Endodermal cell (in vitro differentiated cells): ENCODE measurements around the gene CDK5R1. TPM values are rescaled to one million over a fixed set of nuclear protein-coding genes. Genes with fewer than 3 reads are reported as not detected.

Experiments
- DNase-seq: peaks from one replicate; pipeline ENCODE4 v3.0.0-alpha.2; 2017
- H3K27ac ChIP-seq: 2 replicates; pipeline ENCODE4 v1.5.1; 2013; ENCODE audit warnings: mild to moderate bottlenecking, low read depth, low read length, moderate library complexity
- H3K27me3 ChIP-seq: 2 replicates; pipeline ENCODE4 v1.6.1; 2013; ENCODE audit warnings: mild to moderate bottlenecking, low read length, moderate library complexity; ENCODE audit not compliant: insufficient read depth, control insufficient read depth, poor library complexity, severe bottlenecking
- H3K36me3 ChIP-seq: 2 replicates; pipeline ENCODE4 v1.7.0; 2013; ENCODE audit warnings: mild to moderate bottlenecking, low read length, moderate library complexity; ENCODE audit not compliant: control insufficient read depth, insufficient read depth
- H3K4me1 ChIP-seq: one replicate; pipeline ENCODE4 v1.7.0; 2013; ENCODE audit warnings: low read length; ENCODE audit not compliant: control insufficient read depth, insufficient read depth
- H3K4me3 ChIP-seq: 2 replicates; pipeline ENCODE4 v1.5.1; 2013; ENCODE audit warnings: mild to moderate bottlenecking, low read length, moderate library complexity
- H3K9ac ChIP-seq: 2 replicates; pipeline ENCODE4 v1.6.1; 2013; ENCODE audit warnings: mild to moderate bottlenecking, low read length, moderate library complexity; ENCODE audit not compliant: poor library complexity, severe bottlenecking; ENCODE audit errors: extremely low read depth
- H3K9me3 ChIP-seq: 2 replicates; pipeline ENCODE4 v1.6.1; 2013; ENCODE audit warnings: mild to moderate bottlenecking, low read length, moderate library complexity; ENCODE audit not compliant: control insufficient read depth
- H3K27ac Mint-ChIP-seq: 2 replicates; pipeline ENCODE4 v1.8.0; 2020; ENCODE audit warnings: mixed read lengths
- H3K27me3 Mint-ChIP-seq: 2 replicates; pipeline ENCODE4 v1.8.0; 2021; ENCODE audit warnings: mild to moderate bottlenecking, mixed read lengths; ENCODE audit not compliant: insufficient read depth
- H3K36me3 Mint-ChIP-seq: 2 replicates; pipeline ENCODE4 v1.8.0; 2020; ENCODE audit warnings: low read depth, mixed read lengths
- H3K4me1 Mint-ChIP-seq: 2 replicates; pipeline ENCODE4 v1.8.0; 2020; ENCODE audit warnings: mixed read lengths
- H3K4me3 Mint-ChIP-seq: 2 replicates; pipeline ENCODE4 v1.8.0; 2020; ENCODE audit warnings: mild to moderate bottlenecking, moderate library complexity, mixed read lengths
- H3K9me3 Mint-ChIP-seq: 2 replicates; pipeline ENCODE4 v1.8.0; 2020; ENCODE audit warnings: mild to moderate bottlenecking, mixed read lengths
- WGBS, 2 experiments: methylation state at CpG; one replicate each; pipeline versions ENCODE4 v1.1.5 to v1.1.7; 2013; ENCODE audit warnings: missing lambda C conversion rate in 2 of 2, mixed read lengths in 1 of 2; ENCODE audit not compliant: insufficient coverage in 1 of 2, insufficient read length in 1 of 2; 5-methylcytosine and 5-hydroxymethylcytosine counted together
- total RNA-seq, 2 donors: library from RNA; stranded (reverse); fragmentation: NEBNext Ultra II Directional in 1 of 2; extraction: Animal tissue kit (Norgen Biotek cat#: 25700) in 1 of 2; gene quantifications; 2 replicates in 1 of 2; 3 replicates in 1 of 2; pipeline ENCODE4 v1.2.1, GENCODE V29; 2021
- TF ChIP-seq, protein P1 (sequence below): fragments of 200-600 bp; sonication (generic); conservative IDR thresholded peaks from 2 replicates; pipeline ENCODE4 v1.5.0; 2021; ENCODE audit warnings: antibody characterized with exemption, mild to moderate bottlenecking

CDK5R1 gene
- total RNA-seq, 2 donors from 2014 or later = 9.8 to 10.3 TPM

DNA sequence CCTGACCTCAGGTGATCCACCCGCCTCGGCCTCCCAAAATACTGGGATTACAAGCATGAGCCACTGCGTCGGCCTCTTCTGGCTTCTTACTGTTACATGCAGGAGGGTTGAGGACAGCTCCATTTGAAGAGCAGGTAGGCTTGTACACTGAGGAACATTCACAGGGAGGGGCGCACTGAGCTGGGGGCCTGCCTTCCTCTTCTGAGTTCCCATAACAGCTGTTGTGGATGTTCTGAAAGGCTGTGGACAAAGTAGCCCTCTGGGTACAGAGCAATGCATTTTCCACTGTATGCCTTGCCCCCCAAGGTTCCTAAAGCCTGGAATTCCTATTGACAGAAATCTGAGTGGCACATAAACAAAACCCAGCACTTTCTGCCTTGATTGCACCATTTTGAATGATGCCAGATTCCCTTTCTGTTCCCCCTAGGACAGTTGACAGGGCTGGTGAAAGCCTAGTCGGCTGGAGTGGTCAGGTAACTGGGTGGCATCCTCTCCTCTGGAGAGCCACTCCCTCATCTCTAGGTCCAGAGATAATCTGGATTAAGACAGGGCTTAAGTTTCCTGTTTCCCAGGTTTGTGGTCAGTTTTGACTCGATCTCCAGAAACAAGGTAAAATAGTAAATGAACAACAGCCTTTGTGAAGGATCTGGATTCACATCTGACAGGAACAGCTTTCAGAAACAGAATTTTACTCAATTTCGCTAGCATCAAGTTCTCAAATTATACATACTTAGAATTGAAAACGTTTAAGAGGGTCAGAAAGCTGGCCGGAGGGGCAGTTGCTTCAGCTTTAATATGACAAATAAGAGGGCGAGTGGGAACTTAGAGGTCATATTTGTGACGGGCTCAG lies 1.3 kb upstream of the CDK5R1 start:
- DNase-seq = no peak
- Mint-ChIP-seq H3K4me1 (peaks cover 51% of the 10 kb centered on the region), H3K9me3 (no peaks in the 10 kb centered on the region), H3K27me3 (no peaks in the 10 kb centered on the region), H3K4me3 (peak overlapping the region; percentile 41), H3K36me3 (peaks cover 32% of the 10 kb centered on the region), H3K27ac (peak overlapping the region; percentile 46)
- Histone ChIP-seq H3K27me3 (no peaks in the 10 kb centered on the region), H3K36me3 (peaks cover 34% of the 10 kb centered on the region), H3K9me3 (no peaks in the 10 kb centered on the region), H3K27ac (peak overlapping the region; percentile 89), H3K4me3 (peak overlapping the region; percentile 56), H3K9ac (peak overlapping the region; percentile 34), H3K4me1 (peaks cover 17% of the 10 kb centered on the region)
- TF ChIP-seq, protein P1, sequence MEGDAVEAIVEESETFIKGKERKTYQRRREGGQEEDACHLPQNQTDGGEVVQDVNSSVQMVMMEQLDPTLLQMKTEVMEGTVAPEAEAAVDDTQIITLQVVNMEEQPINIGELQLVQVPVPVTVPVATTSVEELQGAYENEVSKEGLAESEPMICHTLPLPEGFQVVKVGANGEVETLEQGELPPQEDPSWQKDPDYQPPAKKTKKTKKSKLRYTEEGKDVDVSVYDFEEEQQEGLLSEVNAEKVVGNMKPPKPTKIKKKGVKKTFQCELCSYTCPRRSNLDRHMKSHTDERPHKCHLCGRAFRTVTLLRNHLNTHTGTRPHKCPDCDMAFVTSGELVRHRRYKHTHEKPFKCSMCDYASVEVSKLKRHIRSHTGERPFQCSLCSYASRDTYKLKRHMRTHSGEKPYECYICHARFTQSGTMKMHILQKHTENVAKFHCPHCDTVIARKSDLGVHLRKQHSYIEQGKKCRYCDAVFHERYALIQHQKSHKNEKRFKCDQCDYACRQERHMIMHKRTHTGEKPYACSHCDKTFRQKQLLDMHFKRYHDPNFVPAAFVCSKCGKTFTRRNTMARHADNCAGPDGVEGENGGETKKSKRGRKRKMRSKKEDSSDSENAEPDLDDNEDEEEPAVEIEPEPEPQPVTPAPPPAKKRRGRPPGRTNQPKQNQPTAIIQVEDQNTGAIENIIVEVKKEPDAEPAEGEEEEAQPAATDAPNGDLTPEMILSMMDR = no peak
- WGBS, 2 experiments = 83 to 87% methylated on average over 8 to 12 of the region's 12 CpGs

DNA sequence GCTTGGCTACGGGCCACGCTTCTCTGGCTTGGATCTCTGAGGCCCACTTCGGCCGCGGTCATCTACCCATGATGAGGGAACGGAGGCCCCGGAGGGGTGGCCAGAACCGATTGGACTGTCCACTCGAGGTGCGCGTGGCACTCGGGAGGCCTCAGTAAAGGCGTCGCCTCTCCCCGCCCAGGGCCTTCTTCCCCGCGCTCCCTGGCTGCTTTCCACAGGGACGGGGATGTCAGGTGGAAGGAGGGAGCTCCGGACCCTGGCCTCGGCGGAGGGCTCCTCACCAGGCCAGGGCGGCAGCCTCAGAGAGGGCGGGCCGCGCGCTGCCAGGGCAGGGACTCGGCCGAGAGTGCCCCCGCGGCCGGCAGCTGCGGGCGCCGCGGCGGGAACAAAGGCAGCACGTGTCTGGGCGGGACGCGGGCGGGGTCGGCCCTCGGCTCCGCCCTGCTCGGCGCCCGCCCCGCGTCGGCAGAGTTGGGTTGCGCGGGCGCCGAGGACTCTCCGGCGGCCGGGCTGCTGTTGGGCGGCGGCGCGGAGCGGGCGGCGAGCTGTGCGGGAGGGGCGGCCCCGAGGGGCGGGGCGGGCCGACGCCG lies 587 bp upstream of the CDK5R1 start:
- 18% methylated on average over 72 of the region's 72 CpGs; no CpG with 5 or more reads in 1 of the 2 experiments for WGBS, 2 experiments
- peak overlapping the region; percentile 34 for H3K9ac ChIP-seq
- Mint-ChIP-seq H3K27me3 (no peaks in the 10 kb centered on the region), H3K4me3 (peak overlapping the region; percentile 74), H3K27ac (no peak overlapping the region), H3K36me3 (peaks cover 26% of the 10 kb centered on the region), H3K4me1 (peaks cover 53% of the 10 kb centered on the region), H3K9me3 (no peaks in the 10 kb centered on the region)
- H3K27me3 ChIP-seq = no peaks in the 10 kb centered on the region
- H3K27ac ChIP-seq = peak overlapping the region; percentile 89
- no peaks in the 10 kb centered on the region for H3K9me3 ChIP-seq
- TF ChIP-seq, protein P1 = no peak
- H3K36me3 ChIP-seq = peaks cover 32% of the 10 kb centered on the region
- peaks cover 17% of the 10 kb centered on the region for H3K4me1 ChIP-seq
- peak overlapping the region; percentile 56 for H3K4me3 ChIP-seq
- peak; percentile 93 for DNase-seq

DNA sequence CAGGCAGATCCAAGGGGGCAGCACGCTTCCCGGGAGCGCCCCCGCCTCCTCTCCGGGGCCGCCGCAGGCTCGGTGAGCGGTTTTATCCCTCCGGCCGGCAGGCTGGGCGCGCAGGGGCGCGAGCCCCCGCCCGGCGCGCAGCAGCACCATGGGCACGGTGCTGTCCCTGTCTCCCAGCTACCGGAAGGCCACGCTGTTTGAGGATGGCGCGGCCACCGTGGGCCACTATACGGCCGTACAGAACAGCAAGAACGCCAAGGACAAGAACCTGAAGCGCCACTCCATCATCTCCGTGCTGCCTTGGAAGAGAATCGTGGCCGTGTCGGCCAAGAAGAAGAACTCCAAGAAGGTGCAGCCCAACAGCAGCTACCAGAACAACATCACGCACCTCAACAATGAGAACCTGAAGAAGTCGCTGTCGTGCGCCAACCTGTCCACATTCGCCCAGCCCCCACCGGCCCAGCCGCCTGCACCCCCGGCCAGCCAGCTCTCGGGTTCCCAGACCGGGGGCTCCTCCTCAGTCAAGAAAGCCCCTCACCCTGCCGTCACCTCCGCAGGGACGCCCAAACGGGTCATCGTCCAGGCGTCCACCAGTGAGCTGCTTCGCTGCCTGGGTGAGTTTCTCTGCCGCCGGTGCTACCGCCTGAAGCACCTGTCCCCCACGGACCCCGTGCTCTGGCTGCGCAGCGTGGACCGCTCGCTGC lies 832 bp downstream of the CDK5R1 start:
- Histone ChIP-seq H3K9ac (peak overlapping the region; percentile 51), H3K4me3 (peak overlapping the region; percentile 87), H3K4me1 (peaks cover 17% of the 10 kb centered on the region), H3K27me3 (no peaks in the 10 kb centered on the region), H3K27ac (no peak overlapping the region), H3K36me3 (peaks cover 19% of the 10 kb centered on the region), H3K9me3 (no peaks in the 10 kb centered on the region)
- H3K9me3 Mint-ChIP-seq = no peaks in the 10 kb centered on the region
- DNase-seq = peak; percentile 80
- H3K36me3 Mint-ChIP-seq = peaks cover 20% of the 10 kb centered on the region
- WGBS, 2 experiments = 30 to 41% methylated on average over 29 to 59 of the region's 59 CpGs
- peak overlapping the region; percentile 63 for H3K27ac Mint-ChIP-seq
- TF ChIP-seq, protein P1 = no peak
- peaks cover 58% of the 10 kb centered on the region for H3K4me1 Mint-ChIP-seq
- no peaks in the 10 kb centered on the region for H3K27me3 Mint-ChIP-seq
- H3K4me3 Mint-ChIP-seq = peak overlapping the region; percentile 74
